ENCODE data around the gene RCOR1. TPM values are rescaled to one million over a fixed set of nuclear protein-coding genes. Genes with fewer than 3 reads are reported as not detected.

RCOR1 gene
- total and polyA plus RNA-seq, 9 donors = 7.2 to 22.3 (median 18.3) TPM

- intact Hi-C loops (cut with DNase I) = no loop called here
- 77 to 86% (median 83%) methylated on average over 3 of the region's 3 CpGs for WGBS, 3 donors
- H3K27ac ChIP-seq = no peak overlapping the region
- no peaks in the 10 kb centered on the region for H3K9me3 ChIP-seq
- no peak for TF ChIP-seq EP300 (IDR thresholded peaks at IDR 0.05)
- no peak for TF ChIP-seq CTCF (IDR thresholded peaks at IDR 0.05)
- TF ChIP-seq POLR2A (IDR thresholded peaks at IDR 0.05) = no peak
- DNase-seq = no peak
- no peaks in the 10 kb centered on the region for H3K27me3 ChIP-seq
- peaks cover 3% of the 10 kb centered on the region for H3K4me1 ChIP-seq (ENCODE audit: insufficient read depth)
- no peak overlapping the region for H3K4me3 ChIP-seq
- H3K36me3 ChIP-seq = no peaks in the 10 kb centered on the region
These were observed 79.0 kb downstream of the RCOR1 start for GRCh38 chr14:102671410-102671809.

- WGBS, 3 donors = 96 to 98% (median 98%) methylated on average over 5 of the region's 5 CpGs
These were observed 80.0 kb downstream of the RCOR1 start for GRCh38 chr14:102672410-102672960.

GRCh38 chr14:102675396-102675795, 82.9 kb downstream of the RCOR1 start:
- H3K27ac ChIP-seq = no peak overlapping the region
- intact Hi-C loops (cut with DNase I) = no loop called here
- 96 to 98% (median 97%) methylated on average over 3 of the region's 3 CpGs for WGBS, 3 donors
- H3K4me1 ChIP-seq (ENCODE audit: insufficient read depth) = no peaks in the 10 kb centered on the region
- TF ChIP-seq EP300 (IDR thresholded peaks at IDR 0.05) (no peak), CTCF (IDR thresholded peaks at IDR 0.05) (no peak), POLR2A (IDR thresholded peaks at IDR 0.05) (no peak)
- H3K36me3 ChIP-seq = no peaks in the 10 kb centered on the region
- DNase-seq = no peak
- no peaks in the 10 kb centered on the region for H3K9me3 ChIP-seq
- no peak overlapping the region for H3K4me3 ChIP-seq
- H3K27me3 ChIP-seq = no peaks in the 10 kb centered on the region

More at GRCh38 chr14:102672410-102672960, 80.0 kb downstream of the RCOR1 start:
- Histone ChIP-seq H3K4me1 (ENCODE audit: insufficient read depth) (peaks cover 3% of the 10 kb centered on the region), H3K27me3 (no peaks in the 10 kb centered on the region), H3K9me3 (no peaks in the 10 kb centered on the region), H3K27ac (no peak overlapping the region), H3K36me3 (no peaks in the 10 kb centered on the region), H3K4me3 (no peak overlapping the region)
- no peak for TF ChIP-seq POLR2A (IDR thresholded peaks at IDR 0.05)
- no peak for TF ChIP-seq EP300 (IDR thresholded peaks at IDR 0.05)
- no peak for TF ChIP-seq CTCF (IDR thresholded peaks at IDR 0.05)
- DNase-seq = no peak
- intact Hi-C loops (cut with DNase I) = no loop called here

DNA sequence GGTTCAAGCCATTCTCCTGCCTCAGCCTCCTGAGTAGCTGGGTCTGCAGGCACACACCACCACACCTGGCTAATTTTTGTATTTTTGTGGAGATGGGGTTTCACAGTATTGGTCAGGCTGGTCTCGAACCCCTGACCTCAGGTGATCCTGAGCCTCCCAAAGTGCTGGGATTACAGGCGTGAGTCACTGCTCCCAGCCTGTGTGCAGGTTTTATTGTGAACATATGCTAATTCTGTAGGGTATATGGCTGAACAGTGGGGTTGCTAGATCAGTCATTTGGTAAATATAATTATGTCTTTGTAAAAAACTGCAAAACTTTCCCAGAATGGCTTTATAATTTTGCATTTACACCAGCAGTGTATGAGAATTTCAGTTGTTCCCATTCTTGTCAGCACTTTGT, 85.9 kb downstream of the RCOR1 start:
- Histone ChIP-seq H3K4me1 (ENCODE audit: insufficient read depth) (no peaks in the 10 kb centered on the region), H3K36me3 (no peaks in the 10 kb centered on the region), H3K9me3 (no peaks in the 10 kb centered on the region), H3K27me3 (no peaks in the 10 kb centered on the region), H3K4me3 (no peak overlapping the region), H3K27ac (no peak overlapping the region)
- DNase-seq = no peak
- intact Hi-C loops (cut with DNase I) = no loop called here
- WGBS, 3 donors = 90 to 98% (median 97%) methylated on average over 2 of the region's 2 CpGs
- TF ChIP-seq EP300 (IDR thresholded peaks at IDR 0.05) = no peak
- no peak for TF ChIP-seq POLR2A (IDR thresholded peaks at IDR 0.05)
- TF ChIP-seq CTCF (IDR thresholded peaks at IDR 0.05) = no peak

All from ovary (tissue), 9 donors.